Cardiac septum (tissue), 1 donor: ENCODE data around the gene SLC35D1. TPM values are rescaled to one million over a fixed set of nuclear protein-coding genes. Genes with fewer than 3 reads are reported as not detected.
A peak's percentile ranks its signal among the peaks of the same experiment; 100 is the strongest.
"Not testable (repeated sequence)": the region's sequence is repeated elsewhere in the genome, so short reads cannot be mapped to it uniquely, and the experiment has no call there.

Experiments used
- DNase-seq: peaks from one replicate; pipeline ENCODE4 v3.0.0-alpha.2; 2020; ENCODE audit warnings: low spot score
- intact Hi-C: fragments of 100-400 bp; cut with DNase I; formaldehyde crosslinking; loops from one replicate; pipeline ENCODE4 v1.14.0; 2022
- long read RNA-seq: library from polyadenylated mRNA; unstranded; transcript quantifications from one replicate; pipeline ENCODE4 v2.0.0, GENCODE V29; 2021
- total RNA-seq: library from RNA; stranded (reverse); fragmentation: NEBNext Ultra II Directional; extraction: Animal tissue kit (Norgen Biotek cat#: 25700); gene quantifications from one replicate; pipeline ENCODE4 v1.2.1, GENCODE V29; 2021
- donor health status: DM: no; HTN: no; CAD: no.

SLC35D1 gene
- total RNA-seq, result 4.5 TPM
- long read RNA-seq, partial matches to known transcripts, result 0 of 3 reads
- long read RNA-seq, other reads (novel, unspliced or antisense), result 3 of 3 reads

DNA sequence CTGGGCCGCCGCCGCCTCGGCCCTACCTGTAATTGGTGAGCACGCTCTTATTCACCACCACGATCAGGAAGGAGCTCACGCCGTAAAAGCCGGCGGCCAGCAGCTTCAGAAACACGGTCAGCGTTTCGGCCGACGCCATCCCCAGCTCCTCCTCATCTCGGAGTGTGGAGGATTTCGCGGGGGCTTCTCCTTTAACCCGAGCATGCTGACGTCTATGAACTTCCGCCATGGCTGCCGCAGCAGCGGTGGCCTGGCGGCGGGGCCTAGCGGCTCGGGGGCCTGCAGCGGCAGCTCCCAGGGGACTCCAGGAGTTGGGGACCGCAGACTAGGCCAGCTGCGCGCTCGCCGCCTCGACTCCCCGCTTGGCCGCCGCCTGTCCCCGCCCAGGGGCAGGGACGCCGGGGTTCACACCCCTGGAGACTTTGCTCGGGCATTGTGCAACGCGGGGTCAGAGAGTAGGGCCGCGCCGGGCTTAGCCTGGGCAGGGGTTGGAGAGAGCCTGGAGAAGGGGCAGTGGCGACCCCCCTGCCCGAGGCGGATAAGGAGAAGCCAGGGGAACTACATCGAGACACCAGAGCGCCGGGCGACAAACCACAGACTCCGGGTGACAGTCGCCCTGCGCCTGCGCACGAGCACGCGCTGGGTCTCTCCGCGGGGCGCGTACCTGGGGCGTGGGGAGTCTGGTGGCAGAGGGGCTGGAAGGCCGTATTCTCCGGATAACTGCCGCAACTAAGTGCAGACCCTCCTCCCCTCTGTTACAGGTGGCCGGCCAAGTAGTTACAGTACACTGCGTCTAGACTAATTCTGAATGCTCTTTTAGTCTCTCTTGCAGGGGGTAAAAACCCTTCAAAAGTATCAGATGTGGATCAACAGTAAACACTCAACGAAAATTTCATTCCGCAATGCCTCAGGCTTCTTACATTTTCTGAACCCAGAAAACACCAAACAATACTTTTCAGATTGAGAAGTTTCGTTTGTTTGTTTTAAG lies at the start of gene SLC35D1:
SLC35D1 (minus strand) TSS at position 364 of the 988 bp plus-strand sequence; CDS start at position 229, 135 bp downstream.
- DNase-seq, result peak; percentile 88
- intact Hi-C loops, result loop anchor here (2.0 to 5.0 kb wide), 3 partner anchors 93 to 778 kb away; partner anchors contain the start of genes DNAI4, GNG12 and MIER1

DNA sequence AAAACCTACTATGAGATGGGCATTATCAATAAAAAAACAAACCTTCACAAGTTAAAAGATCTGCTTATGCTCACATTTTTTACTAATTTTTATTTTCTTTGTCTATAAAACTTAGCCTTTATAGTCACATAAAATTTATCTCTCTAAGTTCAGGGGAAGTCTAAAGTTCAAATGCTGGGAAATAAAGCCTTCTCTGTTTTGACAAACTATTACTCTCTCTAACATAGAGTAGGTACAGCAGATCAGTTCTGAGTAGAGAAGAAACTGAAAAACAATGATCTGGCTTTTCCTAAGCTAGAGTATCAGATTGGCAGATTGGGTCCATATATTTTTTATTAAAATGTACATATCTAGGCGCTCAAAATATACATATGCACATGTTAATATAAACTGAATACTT lies 49.6 kb upstream of the SLC35D1 start:
- intact Hi-C loops, result no loop called here

DNA sequence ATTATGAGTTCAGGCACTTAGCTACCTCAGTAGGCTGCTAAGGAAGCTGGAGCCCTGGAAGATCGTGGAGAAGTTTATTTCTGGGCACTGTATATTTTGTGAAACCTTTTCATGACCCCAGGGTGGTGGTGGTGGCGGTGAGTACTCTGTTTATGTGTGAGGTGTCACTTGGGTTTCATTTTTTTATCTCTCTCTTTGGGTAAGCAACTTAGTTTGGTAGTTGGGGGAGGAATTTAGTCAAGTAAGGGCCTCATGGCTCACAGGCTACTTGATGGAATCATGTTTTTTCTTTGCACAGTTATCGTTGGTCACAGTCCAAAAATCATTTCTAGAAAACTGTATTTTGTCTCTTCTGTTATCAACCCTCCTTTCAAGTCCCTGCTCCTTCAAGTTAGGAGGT lies 46.9 kb upstream of the SLC35D1 start:
- intact Hi-C loops, result no loop called here
- no peak for DNase-seq

More for the DNA sequence above, 49.6 kb upstream of the SLC35D1 start:
- no peak for DNase-seq

DNA sequence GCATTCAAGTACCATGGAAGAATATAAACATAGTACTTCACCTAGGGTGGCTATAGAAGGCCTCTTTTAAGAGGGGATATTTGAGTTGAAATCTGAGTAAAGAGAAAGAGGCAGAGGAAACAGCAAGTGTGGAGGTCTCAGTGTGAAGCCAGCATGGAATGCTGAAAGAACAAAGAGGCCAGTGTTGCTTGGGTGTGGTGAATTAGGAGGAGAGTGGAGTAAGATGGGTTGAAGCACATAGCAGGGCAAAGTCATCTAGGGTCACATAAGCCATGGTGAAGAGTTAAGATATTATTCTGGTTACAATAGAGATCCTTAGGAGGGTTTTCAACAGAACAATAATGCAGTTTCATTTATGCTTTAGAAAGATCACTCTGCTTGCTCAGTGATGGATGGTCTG lies 43.4 kb upstream of the SLC35D1 start:
- intact Hi-C loops, result no loop called here

DNA sequence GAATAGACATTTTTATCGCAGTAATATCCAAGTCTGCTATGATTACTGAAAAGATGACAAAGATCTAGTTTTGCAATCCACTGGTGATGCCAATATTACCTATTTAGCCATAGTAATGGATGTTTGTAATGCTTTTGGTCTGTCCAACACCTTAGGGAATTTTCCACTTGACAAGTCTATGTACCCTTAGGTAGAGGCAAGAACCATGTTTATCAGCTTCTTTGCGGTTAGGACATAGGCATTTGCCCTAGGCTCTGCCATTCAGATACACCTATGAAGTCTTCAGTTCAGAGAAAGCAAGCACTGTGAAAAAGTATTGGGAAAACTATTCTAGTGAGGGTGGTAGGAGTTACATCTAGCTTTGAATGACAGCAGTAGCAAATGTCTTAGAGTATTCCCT lies 40.2 kb upstream of the SLC35D1 start:
- DNase-seq, result no peak
- intact Hi-C loops, result no loop called here

More for the DNA sequence above, 43.4 kb upstream of the SLC35D1 start:
- DNase-seq, result no peak

DNA sequence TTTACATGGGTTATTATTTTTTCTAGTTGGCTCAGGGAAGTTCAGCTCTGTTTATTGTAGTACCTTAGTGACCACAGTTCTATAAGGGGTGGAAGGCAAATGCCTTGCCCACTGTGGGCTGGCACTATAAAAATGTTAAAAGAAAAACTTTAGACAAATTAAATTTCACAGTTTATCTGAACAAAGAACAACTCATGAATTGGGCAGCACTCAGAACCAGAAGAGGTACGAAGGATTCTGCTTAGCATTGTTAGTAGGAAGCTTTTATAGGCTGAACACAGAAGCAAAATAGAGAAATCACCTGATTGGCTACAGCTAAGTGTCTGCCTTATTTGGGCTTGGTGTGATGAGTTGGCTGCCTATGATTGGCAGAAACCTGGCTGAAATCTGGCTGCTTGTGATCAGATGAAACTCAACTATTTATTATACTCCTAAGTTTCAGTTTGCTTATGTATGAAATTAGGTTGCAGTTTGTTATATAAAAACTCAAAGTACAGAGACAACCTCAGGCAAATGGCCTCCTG lies 35.8 kb upstream of the SLC35D1 start:
- intact Hi-C loops, result no loop called here
- no peak for DNase-seq

DNA sequence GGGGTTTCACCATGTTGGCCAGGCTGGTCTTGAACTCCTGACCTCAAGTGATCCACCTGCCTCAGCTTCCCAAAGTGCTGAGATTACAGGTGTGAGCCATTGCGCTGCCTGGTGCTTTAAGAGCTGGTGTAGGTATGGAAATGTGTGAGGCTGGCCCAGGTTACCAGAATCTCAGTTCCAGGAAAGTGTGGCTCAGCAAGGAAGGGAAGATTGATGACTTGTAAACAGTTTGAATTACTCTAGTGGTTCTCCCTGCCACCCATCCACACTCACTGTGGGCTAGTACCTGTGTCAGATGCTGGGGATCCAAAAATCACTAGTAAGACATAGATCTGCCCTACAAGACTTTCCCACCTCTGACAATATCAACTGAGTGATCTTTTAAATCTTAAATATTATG lies 34.5 kb upstream of the SLC35D1 start:
- intact Hi-C loops, result no loop called here
- no peak for DNase-seq

DNA sequence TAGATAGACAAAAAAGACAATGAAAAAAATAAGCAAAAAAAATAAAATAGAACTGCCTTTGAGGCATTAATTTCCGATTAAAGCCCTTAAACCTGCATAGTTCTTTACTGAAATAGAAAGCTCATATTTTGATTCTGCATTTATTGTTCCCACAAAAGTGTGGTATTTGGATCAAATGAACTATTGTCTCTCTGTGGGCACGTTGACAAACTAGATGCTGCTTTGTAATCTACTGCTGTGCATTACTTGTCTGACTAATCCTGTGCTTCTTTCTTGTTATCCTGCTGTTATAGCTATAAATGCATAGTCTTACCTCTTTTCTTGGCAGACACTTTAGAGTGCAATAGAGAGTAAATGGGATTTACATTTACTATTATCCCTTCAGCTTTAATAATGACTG lies 31.4 kb upstream of the SLC35D1 start:
- intact Hi-C loops, result no loop called here
- no peak for DNase-seq

DNA sequence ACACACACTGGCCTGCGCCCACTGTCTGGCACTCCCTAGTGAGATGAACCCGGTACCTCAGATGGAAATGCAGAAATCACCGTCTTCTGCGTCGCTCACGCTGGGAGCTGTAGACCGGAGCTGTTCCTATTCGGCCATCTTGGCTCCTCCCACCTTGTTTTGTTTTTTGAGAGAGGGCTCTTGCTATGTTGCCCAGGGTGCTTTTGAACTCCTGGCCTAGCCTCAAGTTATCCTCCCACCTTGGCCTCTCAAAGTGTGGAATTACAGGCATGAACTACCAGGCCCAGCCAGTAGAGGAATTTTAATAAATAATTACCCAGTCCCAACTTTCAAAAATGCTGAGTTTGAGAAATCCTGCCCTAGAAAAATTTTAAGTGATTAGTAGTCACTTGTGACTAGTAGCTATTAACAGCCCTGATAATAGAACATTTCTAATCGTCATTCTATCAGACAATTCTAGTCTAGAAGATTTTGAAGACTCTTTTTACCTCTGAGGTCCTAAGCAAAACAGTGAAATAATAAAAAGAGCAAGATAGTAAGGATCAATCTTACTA lies 30.9 kb upstream of the SLC35D1 start:
- intact Hi-C loops, result no loop called here
- DNase-seq, result no peak

DNA sequence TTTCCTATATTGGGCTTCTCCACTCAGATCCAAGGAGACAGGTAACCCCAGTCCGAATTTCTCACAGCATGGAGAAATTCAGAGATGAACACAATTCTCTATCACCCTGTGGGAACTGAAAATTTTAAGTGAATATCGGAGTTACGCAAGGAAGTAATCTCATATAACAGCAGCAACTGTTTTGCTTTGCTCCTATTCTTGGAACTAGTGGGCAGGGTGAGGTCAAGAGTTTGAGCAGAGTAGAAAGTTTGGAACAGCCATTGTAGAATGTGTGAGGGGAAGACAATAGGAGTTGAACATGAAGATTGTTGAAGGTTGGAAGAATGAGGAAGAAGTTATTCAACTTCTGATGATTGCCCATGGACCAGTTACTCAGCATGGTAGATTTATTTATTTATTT lies 24.3 kb upstream of the SLC35D1 start:
- DNase-seq, result no peak
- intact Hi-C loops, result no loop called here

DNA sequence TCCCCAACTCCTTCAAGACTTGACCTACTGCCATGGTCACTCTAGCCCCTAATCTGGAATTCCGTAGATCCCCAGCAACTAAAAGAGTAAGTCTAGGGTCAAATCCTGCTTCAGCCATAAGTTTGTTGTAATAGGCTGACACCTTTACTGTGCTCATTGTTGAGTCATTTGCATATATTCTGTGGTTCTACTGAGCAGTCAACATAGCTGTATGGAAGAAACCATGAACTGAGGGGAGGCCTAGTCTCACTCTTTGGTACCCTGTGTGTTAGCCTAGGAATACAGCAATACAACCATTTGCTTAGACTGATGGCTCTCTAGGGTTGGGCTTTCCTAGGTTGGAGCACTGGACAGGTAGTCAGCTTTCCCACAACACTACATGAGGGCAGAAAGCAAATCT lies 23.6 kb upstream of the SLC35D1 start:
- intact Hi-C loops, result no loop called here

DNA sequence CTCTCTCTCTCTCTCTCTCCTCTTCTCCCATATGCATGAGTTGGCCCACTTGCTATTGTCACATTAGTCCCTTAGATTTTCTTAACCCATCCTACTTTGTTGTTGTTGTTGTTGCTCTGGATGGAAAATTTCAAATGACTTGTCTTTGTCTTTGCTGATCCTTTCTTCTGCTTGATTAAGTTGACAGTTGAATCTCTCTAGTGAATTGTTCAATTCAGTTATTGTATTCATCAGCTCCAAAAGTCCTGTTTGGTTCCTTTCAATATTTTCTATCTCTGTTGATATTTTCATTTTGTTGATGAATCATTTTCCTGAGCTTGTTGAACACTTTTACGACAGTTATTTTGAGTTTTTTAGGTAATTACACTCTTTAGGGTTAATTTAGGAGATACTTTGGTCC lies 18.8 kb upstream of the SLC35D1 start:
- intact Hi-C loops, result no loop called here
- DNase-seq, result no peak

More for the DNA sequence above, 23.6 kb upstream of the SLC35D1 start:
- DNase-seq, result no peak

DNA sequence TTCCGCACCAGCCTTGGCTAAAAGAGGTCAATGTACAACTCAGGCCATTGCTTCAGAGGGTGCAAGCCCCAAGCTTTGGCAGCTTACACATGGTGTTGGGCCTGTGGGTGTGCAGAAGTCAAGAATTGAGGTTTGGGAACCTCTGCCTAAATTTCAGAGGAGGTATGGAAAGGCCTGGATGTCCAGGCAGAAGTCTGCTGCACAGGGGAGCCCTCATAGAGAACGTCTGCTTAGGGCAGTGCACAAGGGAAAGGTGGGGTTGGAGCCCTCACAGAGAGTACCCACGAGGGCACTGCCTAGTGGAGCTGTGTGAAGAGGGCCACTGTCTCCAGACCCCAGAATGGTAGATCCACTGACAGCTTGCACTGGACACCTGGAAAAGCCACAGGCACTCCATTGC lies 13.7 kb upstream of the SLC35D1 start:
- intact Hi-C loops, result not testable (repeated sequence)

DNA sequence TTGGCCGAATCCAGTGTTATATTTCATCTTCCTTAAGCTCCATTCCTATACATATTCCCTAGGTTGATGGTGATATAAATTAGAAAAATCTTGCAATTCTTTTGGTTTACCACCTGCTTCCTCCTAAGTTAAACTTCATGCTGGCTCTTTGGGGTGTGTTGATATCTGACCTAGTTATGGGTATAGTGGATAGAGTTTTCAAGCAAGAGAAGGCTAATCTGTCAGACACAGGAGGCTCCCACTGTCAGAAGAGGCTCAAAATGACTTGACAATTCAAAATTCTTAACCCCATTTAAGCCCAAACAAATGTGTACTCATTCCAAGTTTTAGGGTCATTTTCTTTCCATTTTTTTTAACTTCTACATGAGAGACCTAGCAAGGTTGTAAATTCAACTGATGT lies 8.5 kb upstream of the SLC35D1 start:
- intact Hi-C loops, result no loop called here
- no peak for DNase-seq

More for the DNA sequence above, 13.7 kb upstream of the SLC35D1 start:
- not testable (repeated sequence) for DNase-seq

DNA sequence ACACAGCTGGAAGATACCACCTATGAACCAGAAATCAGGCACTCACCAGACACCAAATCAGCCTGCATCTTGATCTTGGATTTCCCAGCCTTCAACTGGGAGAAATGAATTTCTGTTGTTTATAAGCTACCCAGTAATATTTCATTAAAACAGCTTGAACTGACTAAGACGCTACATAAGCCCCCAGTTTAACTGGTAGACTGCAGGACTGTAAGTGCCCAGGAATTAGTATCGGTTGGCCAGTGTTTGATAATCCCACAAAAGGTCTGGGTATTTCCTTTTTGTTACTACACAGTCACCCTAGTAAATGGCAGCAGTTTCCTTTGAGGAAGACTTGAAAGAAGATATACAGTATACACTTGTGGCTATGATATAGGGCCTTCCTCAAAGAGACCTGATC lies 7.3 kb upstream of the SLC35D1 start:
- no peak for DNase-seq
- intact Hi-C loops, result no loop called here

DNA sequence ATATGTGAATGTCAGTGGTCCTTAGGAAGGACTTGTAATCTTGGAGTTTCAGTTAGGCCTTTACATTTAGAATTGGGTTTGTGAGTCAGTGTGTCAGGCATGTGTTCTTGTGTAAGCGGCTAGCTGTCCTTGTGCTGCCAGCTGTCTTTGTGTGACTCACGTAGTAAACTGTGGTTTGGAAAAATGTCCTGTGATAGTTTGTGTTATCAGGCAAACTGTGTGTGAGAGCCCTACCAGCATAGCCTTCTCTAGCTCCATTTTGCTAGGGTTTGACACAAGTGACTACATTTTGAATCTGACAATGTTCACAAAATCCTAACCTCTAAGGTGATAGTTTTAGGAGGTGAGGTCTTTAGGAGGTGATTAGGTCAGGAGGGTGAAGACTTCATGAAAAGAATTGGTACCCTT lies 6.9 kb upstream of the SLC35D1 start:
- intact Hi-C loops, result no loop called here
- DNase-seq, result no peak

DNA sequence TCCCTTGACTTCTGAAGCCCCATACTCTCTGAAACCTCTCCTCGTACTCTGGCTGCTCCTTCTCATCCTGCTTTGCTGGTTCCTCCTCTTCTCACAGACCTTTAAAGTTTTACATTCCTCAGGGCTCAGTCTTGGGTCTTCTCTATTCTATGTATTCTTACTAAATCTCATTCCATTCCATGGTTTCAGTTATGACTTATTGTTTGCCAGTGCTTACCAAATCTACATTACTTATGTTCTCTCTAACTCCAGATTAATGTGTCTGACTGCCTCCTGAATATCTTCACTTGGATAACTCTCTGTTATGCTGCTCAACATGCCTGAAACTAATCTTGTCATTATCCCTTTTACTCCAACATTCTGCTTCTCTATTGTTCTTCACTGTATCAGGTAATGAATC lies 5.4 kb upstream of the SLC35D1 start:
- intact Hi-C loops, result no loop called here
- DNase-seq, result no peak

DNA sequence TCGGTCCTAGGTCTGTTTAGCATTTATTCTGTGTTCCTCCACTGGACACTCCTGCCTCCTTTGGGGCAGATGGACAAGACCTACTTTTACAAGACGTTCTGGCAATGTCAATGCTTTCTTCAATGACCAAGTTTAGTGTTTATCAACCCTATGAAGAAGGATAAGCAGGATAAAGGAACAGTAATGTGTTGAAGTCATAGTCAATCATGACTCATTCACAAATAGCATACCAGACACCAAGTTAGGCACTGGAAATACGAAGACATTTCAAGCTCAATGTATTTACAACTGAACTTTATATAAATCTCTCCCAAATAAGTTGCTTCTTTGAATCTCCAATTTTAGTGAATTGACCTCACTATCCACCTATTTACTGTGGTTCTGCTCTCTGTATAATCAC lies 4.8 kb upstream of the SLC35D1 start:
- intact Hi-C loops, result no loop called here
- DNase-seq, result no peak

DNA sequence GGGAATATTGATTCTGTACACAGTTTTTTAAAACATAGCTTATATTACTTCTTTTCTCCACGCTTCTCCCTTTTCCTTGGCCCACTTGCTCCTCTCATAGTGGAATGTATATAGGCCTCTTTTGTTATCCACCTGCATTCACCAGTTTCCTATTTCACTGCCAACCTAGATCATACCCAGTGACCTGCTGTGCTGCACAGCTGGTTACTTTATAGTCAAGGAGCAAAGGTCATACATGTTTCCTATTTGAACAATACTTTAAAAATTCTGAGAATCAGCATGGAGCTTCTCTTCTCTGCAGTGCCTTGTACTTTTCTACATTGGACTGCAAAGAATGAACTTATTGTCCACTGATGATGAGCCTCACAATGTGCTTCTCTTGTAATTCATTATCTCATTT lies 4.3 kb upstream of the SLC35D1 start:
- no peak for DNase-seq
- intact Hi-C loops, result no loop called here

DNA sequence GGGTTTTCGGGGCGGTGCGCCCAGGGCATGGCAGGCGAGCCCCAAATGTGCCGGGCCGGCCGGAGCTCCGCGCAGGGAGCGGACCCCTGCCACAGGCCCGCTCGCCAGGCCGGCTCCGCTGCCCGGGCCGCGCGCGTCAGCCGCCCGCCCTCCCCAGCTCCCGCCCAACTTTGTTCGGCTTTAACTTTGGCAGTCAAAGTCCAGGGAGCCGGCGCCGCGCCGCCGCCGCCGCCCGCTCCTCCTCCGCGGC lies 488 bp downstream of the SLC35D1 start:
- intact Hi-C loops, result loop anchor here (2.0 to 5.0 kb wide), 3 partner anchors 94 to 779 kb away; partner anchors contain the start of genes DNAI4, GNG12 and MIER1
- DNase-seq, result peak; percentile 87
